ENCODE data around the gene MXD4. TPM values are rescaled to one million over a fixed set of nuclear protein-coding genes. Genes with fewer than 3 reads are reported as not detected.

The MXD4 gene
- total RNA-seq, 1 experiment from 2014 or later, result 22.3 TPM

GRCh38 chr4:2260344-2261109 is 1.4 kb downstream of the MXD4 start:
- intact Hi-C loops (cut with micrococcal nuclease; ENCODE audit: unreplicated experiment), result loop anchor here (5.0 kb wide), 1 partner anchor 548 kb away; the partner anchor contains the start of gene SLBP
- Mint-ChIP-seq H3K27me3 (ENCODE audit: insufficient read depth, unreplicated experiment) (no peaks in the 10 kb centered on the region), H3K4me3 (ENCODE audit: unreplicated experiment) (peak overlapping the region; percentile 64), H3K4me1 (ENCODE audit: low read depth, unreplicated experiment) (no peaks in the 10 kb centered on the region), H3K9me3 (ENCODE audit: unreplicated experiment) (no peaks in the 10 kb centered on the region), H3K36me3 (ENCODE audit: insufficient read depth, unreplicated experiment) (no peaks in the 10 kb centered on the region), H3K27ac (ENCODE audit: unreplicated experiment) (no peak overlapping the region)
- Histone ChIP-seq H3K4me3 (ENCODE audit: low read depth, low read length) (peak overlapping the region; percentile 56), H3K36me3 (ENCODE audit: control insufficient read depth, insufficient read depth, low read length) (no peaks in the 10 kb centered on the region), H3K9me3 (no peaks in the 10 kb centered on the region), H3K27me3 (replicated peaks; ENCODE audit: control insufficient read depth, insufficient read depth, low read length) (no peaks in the 10 kb centered on the region), H3K4me1 (0 out of 2 replicates have a peak, but pooled peaks cover 5% of the 10 kb centered on the region)
- no peak for TF ChIP-seq CTCF (IDR thresholded peaks at IDR 0.05; ENCODE audit: insufficient read depth in 1 of 2, low read depth in 1 of 2, low read length in 1 of 2, severe bottlenecking in 1 of 2, unreplicated experiment in 1 of 2)
- ChIA-PET POLR2A (no interaction called here), CTCF (no interaction called here)
- BruUV-seq (replicated peaks), result TSS peak; percentile 42
- peak in 1 of 2 experiments; percentile 35 for DNase-seq

GRCh38 chr4:2259541-2260343 is 2.2 kb downstream of the MXD4 start:
- intact Hi-C loops (cut with micrococcal nuclease; ENCODE audit: unreplicated experiment), result loop anchor here (5.0 kb wide), 1 partner anchor 547 kb away; the partner anchor contains the start of gene SLBP
- Histone ChIP-seq H3K4me3 (ENCODE audit: low read depth, low read length) (no peak overlapping the region), H3K36me3 (ENCODE audit: control insufficient read depth, insufficient read depth, low read length) (no peaks in the 10 kb centered on the region), H3K9me3 (no peaks in the 10 kb centered on the region), H3K4me1 (0 out of 2 replicates have a peak, but pooled peaks cover 5% of the 10 kb centered on the region), H3K27me3 (replicated peaks; ENCODE audit: control insufficient read depth, insufficient read depth, low read length) (no peaks in the 10 kb centered on the region)
- no peaks in the 10 kb centered on the region for H3K4me1 Mint-ChIP-seq (ENCODE audit: low read depth, unreplicated experiment)
- no peak overlapping the region for H3K27ac Mint-ChIP-seq (ENCODE audit: unreplicated experiment)
- BruUV-seq (replicated peaks), result no TSS peak
- no peaks in the 10 kb centered on the region for H3K27me3 Mint-ChIP-seq (ENCODE audit: insufficient read depth, unreplicated experiment)
- peak in 1 of 2 experiments; percentile 30 for DNase-seq
- CTCF ChIA-PET, result no interaction called here
- peaks cover under 1% of the 10 kb centered on the region for H3K36me3 Mint-ChIP-seq (ENCODE audit: insufficient read depth, unreplicated experiment)
- H3K4me3 Mint-ChIP-seq (ENCODE audit: unreplicated experiment), result peak overlapping the region; percentile 64
- POLR2A ChIA-PET, result no interaction called here
- TF ChIP-seq CTCF (IDR thresholded peaks at IDR 0.05; ENCODE audit: insufficient read depth in 1 of 2, low read depth in 1 of 2, low read length in 1 of 2, severe bottlenecking in 1 of 2, unreplicated experiment in 1 of 2), result no peak
- no peaks in the 10 kb centered on the region for H3K9me3 Mint-ChIP-seq (ENCODE audit: unreplicated experiment)

GRCh38 chr4:2259036-2259540 is 2.8 kb downstream of the MXD4 start:
- Histone ChIP-seq H3K36me3 (ENCODE audit: control insufficient read depth, insufficient read depth, low read length) (no peaks in the 10 kb centered on the region), H3K9me3 (no peaks in the 10 kb centered on the region), H3K4me3 (ENCODE audit: low read depth, low read length) (no peak overlapping the region), H3K4me1 (0 out of 2 replicates have a peak, but pooled peaks cover 5% of the 10 kb centered on the region), H3K27me3 (replicated peaks; ENCODE audit: control insufficient read depth, insufficient read depth, low read length) (no peaks in the 10 kb centered on the region)
- no peak for TF ChIP-seq CTCF (IDR thresholded peaks at IDR 0.05; ENCODE audit: insufficient read depth in 1 of 2, low read depth in 1 of 2, low read length in 1 of 2, severe bottlenecking in 1 of 2, unreplicated experiment in 1 of 2)
- peaks cover 7% of the 10 kb centered on the region for H3K36me3 Mint-ChIP-seq (ENCODE audit: insufficient read depth, unreplicated experiment)
- no peak overlapping the region for H3K27ac Mint-ChIP-seq (ENCODE audit: unreplicated experiment)
- H3K9me3 Mint-ChIP-seq (ENCODE audit: unreplicated experiment), result no peaks in the 10 kb centered on the region
- no peak overlapping the region for H3K4me3 Mint-ChIP-seq (ENCODE audit: unreplicated experiment)
- no peaks in the 10 kb centered on the region for H3K27me3 Mint-ChIP-seq (ENCODE audit: insufficient read depth, unreplicated experiment)
- no TSS peak for BruUV-seq (replicated peaks)
- CTCF ChIA-PET, result no interaction called here
- H3K4me1 Mint-ChIP-seq (ENCODE audit: low read depth, unreplicated experiment), result no peaks in the 10 kb centered on the region
- POLR2A ChIA-PET, result no interaction called here
- intact Hi-C loops (cut with micrococcal nuclease; ENCODE audit: unreplicated experiment), result no loop called here
- DNase-seq, result peak in 1 of 2 experiments; percentile 31

Data from Caco-2 (cell line).